ENCODE measurements around the gene PTGIS. TPM values are rescaled to one million over a fixed set of nuclear protein-coding genes. Genes with fewer than 3 reads are reported as not detected.

The PTGIS gene
- total and polyA plus RNA-seq, 7 donors: 2.7 to 26.5 (median 8.0) TPM

GRCh38 chr20:49549801-49550551, 18.0 kb downstream of the PTGIS start:
- no peaks in the 10 kb centered on the region for H3K4me1 ChIP-seq
- no peak for DNase-seq
- H3K27me3 ChIP-seq (ENCODE audit: insufficient read depth in 3 of 3, low read length in 2 of 3): peaks cover 0 to 2% (median 0%) of the 10 kb centered on the region in 3 donors
- 46 to 60% (median 54%) methylated on average over 8 of the region's 8 CpGs for WGBS, 3 donors
- no peak for ATAC-seq
- H3K27ac ChIP-seq: no peak overlapping the region
- no peaks in the 10 kb centered on the region for H3K9me3 ChIP-seq
- TF ChIP-seq, protein P1, sequence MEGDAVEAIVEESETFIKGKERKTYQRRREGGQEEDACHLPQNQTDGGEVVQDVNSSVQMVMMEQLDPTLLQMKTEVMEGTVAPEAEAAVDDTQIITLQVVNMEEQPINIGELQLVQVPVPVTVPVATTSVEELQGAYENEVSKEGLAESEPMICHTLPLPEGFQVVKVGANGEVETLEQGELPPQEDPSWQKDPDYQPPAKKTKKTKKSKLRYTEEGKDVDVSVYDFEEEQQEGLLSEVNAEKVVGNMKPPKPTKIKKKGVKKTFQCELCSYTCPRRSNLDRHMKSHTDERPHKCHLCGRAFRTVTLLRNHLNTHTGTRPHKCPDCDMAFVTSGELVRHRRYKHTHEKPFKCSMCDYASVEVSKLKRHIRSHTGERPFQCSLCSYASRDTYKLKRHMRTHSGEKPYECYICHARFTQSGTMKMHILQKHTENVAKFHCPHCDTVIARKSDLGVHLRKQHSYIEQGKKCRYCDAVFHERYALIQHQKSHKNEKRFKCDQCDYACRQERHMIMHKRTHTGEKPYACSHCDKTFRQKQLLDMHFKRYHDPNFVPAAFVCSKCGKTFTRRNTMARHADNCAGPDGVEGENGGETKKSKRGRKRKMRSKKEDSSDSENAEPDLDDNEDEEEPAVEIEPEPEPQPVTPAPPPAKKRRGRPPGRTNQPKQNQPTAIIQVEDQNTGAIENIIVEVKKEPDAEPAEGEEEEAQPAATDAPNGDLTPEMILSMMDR (IDR thresholded peaks at IDR 0.05): no peak
- H3K4me3 ChIP-seq: no peak overlapping the region
- intact Hi-C loops (cut with DNase I): loop anchor here in 1 of 2 donors (10.0 kb wide), 1 partner anchor 295 kb away; no protein-coding TSS in a partner anchor
- no peaks in the 10 kb centered on the region for H3K36me3 ChIP-seq (ENCODE audit: insufficient read depth in 1 of 2, low read depth in 1 of 2)

GRCh38 chr20:49548371-49548947, 19.5 kb downstream of the PTGIS start:
- Histone ChIP-seq H3K4me3 (no peak overlapping the region), H3K27ac (no peak overlapping the region), H3K36me3 (ENCODE audit: insufficient read depth in 1 of 2, low read depth in 1 of 2) (no peaks in the 10 kb centered on the region), H3K9me3 (no peaks in the 10 kb centered on the region), H3K27me3 (ENCODE audit: insufficient read depth in 3 of 3, low read length in 2 of 3) (peaks cover 0 to 2% (median 0%) of the 10 kb centered on the region in 3 donors), H3K4me1 (no peaks in the 10 kb centered on the region)
- intact Hi-C loops (cut with DNase I): loop anchor here in 1 of 2 donors (10.0 kb wide), 1 partner anchor 296 kb away; no protein-coding TSS in a partner anchor
- ATAC-seq (no peak), DNase-seq (no peak)
- 97 to 100% (median 100%) methylated on average over 1 of the region's 1 CpG for WGBS, 3 donors
- TF ChIP-seq, protein P1 (IDR thresholded peaks at IDR 0.05): no peak

- Histone ChIP-seq H3K4me1 (no peaks in the 10 kb centered on the region), H3K4me3 (no peak overlapping the region), H3K9me3 (no peaks in the 10 kb centered on the region), H3K27ac (no peak overlapping the region), H3K27me3 (ENCODE audit: insufficient read depth in 3 of 3, low read length in 2 of 3) (peaks cover 0 to 2% (median 0%) of the 10 kb centered on the region in 3 donors), H3K36me3 (ENCODE audit: insufficient read depth in 1 of 2, low read depth in 1 of 2) (no peaks in the 10 kb centered on the region)
- no peak for DNase-seq
- no peak for ATAC-seq
- TF ChIP-seq, protein P1 (IDR thresholded peaks at IDR 0.05): no peak
- intact Hi-C loops (cut with DNase I): loop anchor here in 1 of 2 donors (10.0 kb wide), 1 partner anchor 299 kb away; no protein-coding TSS in a partner anchor
- 95 to 100% (median 97%) methylated on average over 2 of the region's 2 CpGs for WGBS, 3 donors
Observed at GRCh38 chr20:49545572-49545971, 22.4 kb downstream of the PTGIS start.

DNA sequence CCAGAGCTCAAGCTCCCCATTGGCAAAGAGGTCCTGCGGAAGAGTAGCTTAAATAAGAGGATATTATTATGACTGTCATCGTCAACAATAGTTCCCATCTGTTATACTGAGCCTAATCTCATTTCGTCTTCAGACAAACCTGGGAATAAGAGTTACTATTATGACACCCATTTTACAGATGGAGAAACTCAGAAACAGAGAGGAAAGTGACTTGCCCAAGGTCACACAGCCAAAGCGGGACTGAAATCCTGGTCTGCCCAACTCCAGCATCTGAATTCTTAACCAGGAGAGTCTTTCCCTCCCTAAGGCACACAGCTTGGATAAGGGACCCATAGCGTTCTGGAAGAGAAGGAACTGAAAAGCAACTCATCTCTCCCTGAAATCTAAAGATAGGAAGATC, 23.4 kb downstream of the PTGIS start:
- H3K27ac ChIP-seq: no peak overlapping the region
- H3K36me3 ChIP-seq (ENCODE audit: insufficient read depth in 1 of 2, low read depth in 1 of 2): no peaks in the 10 kb centered on the region
- peaks cover 0 to under 1% (median 0%) of the 10 kb centered on the region in 3 donors for H3K27me3 ChIP-seq (ENCODE audit: insufficient read depth in 3 of 3, low read length in 2 of 3)
- H3K4me3 ChIP-seq: no peak overlapping the region
- WGBS, 3 donors: 97 to 98% (median 98%) methylated on average over 5 of the region's 5 CpGs
- intact Hi-C loops (cut with DNase I): loop anchor here in 1 of 2 donors (10.0 kb wide), 1 partner anchor 300 kb away; no protein-coding TSS in a partner anchor
- H3K4me1 ChIP-seq: no peaks in the 10 kb centered on the region
- H3K9me3 ChIP-seq: no peaks in the 10 kb centered on the region
- ATAC-seq (no peak), DNase-seq (no peak)
- TF ChIP-seq, protein P1 (IDR thresholded peaks at IDR 0.05): no peak

Measured in psoas muscle (tissue), 8 donors.